Lower leg skin (tissue), 3 donors: ENCODE measurements around the gene ZIC4.

Experiments used
- CTCF ChIP-seq, 3 donors: fragments of 450-650 bp; IDR thresholded peaks; one replicate each; pipeline ENCODE4 v1.5.1; 2016; ENCODE audit warnings: antibody characterized with exemption in 3 of 3, mild to moderate bottlenecking in 3 of 3, moderate library complexity in 2 of 3
- POLR2A ChIP-seq, 2 donors: fragments of 450-650 bp; IDR thresholded peaks; one replicate each; pipeline ENCODE4 v1.6.1; 2016 to 2017; ENCODE audit warnings: antibody characterized with exemption in 2 of 2, mild to moderate bottlenecking in 1 of 2, moderate library complexity in 1 of 2

- TF ChIP-seq CTCF (IDR thresholded peaks at IDR 0.05): no peak
- TF ChIP-seq POLR2A (IDR thresholded peaks at IDR 0.05): no peak
These were observed 21.4 kb upstream of the ZIC4 start for GRCh38 chr3:147427746-147428145.
